NB4 (cell line): Measurements from ENCODE around the gene UPK3B.
"Not testable (repeated sequence)": the region's sequence is repeated elsewhere in the genome, so short reads cannot be mapped to it uniquely, and the experiment has no call there.

ENCODE experiments used
- DNase-seq: peaks from one replicate; pipeline ENCODE4 v3.0.0; 2010; ENCODE audit warnings: low read depth
- H3K4me3 ChIP-seq: one replicate; pipeline ENCODE4 v1.5.1; 2011; ENCODE audit warnings: mild to moderate bottlenecking, low read depth, low read length, moderate library complexity
- CTCF ChIP-seq: IDR thresholded peaks from one replicate; pipeline ENCODE4 v1.5.1; 2012; ENCODE audit warnings: low read depth, low read length
- MAX ChIP-seq: IDR thresholded peaks from 2 replicates; pipeline ENCODE4 v1.6.1; 2011; ENCODE audit warnings: low read depth, low read length
- MYC ChIP-seq: IDR thresholded peaks from 2 replicates; pipeline ENCODE4 v1.6.1; 2011; ENCODE audit warnings: low read depth, low read length
- POLR2A ChIP-seq: IDR thresholded peaks from 2 replicates; pipeline ENCODE4 v1.6.1; 2011; ENCODE audit warnings: mild to moderate bottlenecking; ENCODE audit not compliant: insufficient read length; ENCODE audit errors: extremely low read depth

Gene UPK3B

GRCh38 chr7:76513817-76514799, 3.8 kb downstream of the UPK3B start:
- TF ChIP-seq CTCF (no peak), POLR2A (no peak), MYC (no peak), MAX (no peak)
- H3K4me3 ChIP-seq, result no peak overlapping the region
- peak; percentile 3 for DNase-seq

- no peak overlapping the region for H3K4me3 ChIP-seq
- DNase-seq, result peak; percentile 11
- TF ChIP-seq CTCF (no peak), MYC (no peak), POLR2A (no peak), MAX (no peak)
Observed at GRCh38 chr7:76514926-76515771, 4.8 kb downstream of the UPK3B start.

GRCh38 chr7:76515999-76516443, 5.7 kb downstream of the UPK3B start:
- no peak overlapping the region for H3K4me3 ChIP-seq
- peak; percentile 55 for TF ChIP-seq CTCF
- TF ChIP-seq MAX, result peak; percentile 75
- peak; percentile 72 for TF ChIP-seq MYC
- TF ChIP-seq POLR2A, result no peak
- peak; percentile 65 for DNase-seq

GRCh38 chr7:76516932-76517331, 6.6 kb downstream of the UPK3B start:
- DNase-seq, H3K4me3 ChIP-seq: not testable (repeated sequence)

- H3K4me3 ChIP-seq, result not testable (repeated sequence)
Observed at GRCh38 chr7:76526183-76526582, 15.8 kb downstream of the UPK3B start.

GRCh38 chr7:76531643-76532042, 21.3 kb downstream of the UPK3B start:
- not testable (repeated sequence) for H3K4me3 ChIP-seq, DNase-seq

More at GRCh38 chr7:76526183-76526582, 15.8 kb downstream of the UPK3B start:
- DNase-seq, result not testable (repeated sequence)

- not testable (repeated sequence) for H3K4me3 ChIP-seq, DNase-seq
Observed at GRCh38 chr7:76543197-76543596, 32.8 kb downstream of the UPK3B start, which contains the start of gene SPDYE16. Gene SPDYE16 (minus strand): TSS chr7:76543297. CDS start chr7:76541459, 1,838 bp downstream.
